ENCODE results near the gene PRSS57. TPM values are rescaled to one million over a fixed set of nuclear protein-coding genes. Genes with fewer than 3 reads are reported as not detected.
"Not testable (repeated sequence)": the region's sequence is repeated elsewhere in the genome, so short reads cannot be mapped to it uniquely, and the experiment has no call there.

PRSS57 gene
- total RNA-seq = 1 to 10 TPM in 1 of 2 donors, not detected in 1; 1.4 TPM

DNA sequence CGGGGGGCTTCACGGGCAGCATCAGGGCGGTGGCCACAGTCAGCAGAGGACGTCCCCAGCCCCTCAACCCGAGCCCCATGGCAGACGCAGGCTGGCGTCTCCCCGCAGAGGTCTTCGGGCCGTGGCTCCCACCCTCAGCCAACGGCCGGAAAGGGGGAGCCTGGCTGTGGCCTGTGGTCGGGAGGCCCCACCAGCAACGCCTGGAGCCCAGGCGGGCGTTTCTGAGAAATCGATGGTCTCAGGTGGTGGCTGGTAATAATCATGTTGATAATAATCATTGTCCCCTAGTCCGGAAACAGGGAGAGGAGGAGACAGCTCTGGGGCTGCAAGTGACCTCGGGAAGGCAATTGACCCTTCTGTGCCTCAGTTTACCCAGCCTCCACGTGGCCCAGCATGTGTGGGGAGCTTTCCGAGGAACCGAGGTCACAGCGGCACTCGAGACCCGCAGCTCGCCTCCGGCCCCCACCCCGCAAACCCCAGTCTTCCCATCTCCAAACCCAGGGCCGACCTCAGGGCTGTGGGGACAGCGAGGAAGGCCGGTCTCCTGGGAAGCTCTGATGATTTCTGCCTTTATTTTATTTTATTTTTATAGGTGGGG, at the start of gene PRSS57:
TSS of gene PRSS57 (minus strand) at position 101 of the 598 bp plus-strand sequence. CDS start at position 79, 22 bp downstream.
- peak in 1 of 2 donors; percentile 24 for ATAC-seq
- Mint-ChIP-seq H3K4me1 (ENCODE audit: low read depth in 2 of 2) (peaks cover 0 to 4% of the 10 kb centered on the region in 2 donors), H3K9me3 (no peaks in the 10 kb centered on the region), H3K27ac (no peak within 1 kb of the TSS), H3K4me3 (peak within 1 kb of the TSS; percentile 25), H3K27me3 (no peaks in the 10 kb centered on the region), H3K36me3 (no peaks in the 10 kb centered on the region)
- DNase-seq (ENCODE audit: low spot score) = no peak

DNA sequence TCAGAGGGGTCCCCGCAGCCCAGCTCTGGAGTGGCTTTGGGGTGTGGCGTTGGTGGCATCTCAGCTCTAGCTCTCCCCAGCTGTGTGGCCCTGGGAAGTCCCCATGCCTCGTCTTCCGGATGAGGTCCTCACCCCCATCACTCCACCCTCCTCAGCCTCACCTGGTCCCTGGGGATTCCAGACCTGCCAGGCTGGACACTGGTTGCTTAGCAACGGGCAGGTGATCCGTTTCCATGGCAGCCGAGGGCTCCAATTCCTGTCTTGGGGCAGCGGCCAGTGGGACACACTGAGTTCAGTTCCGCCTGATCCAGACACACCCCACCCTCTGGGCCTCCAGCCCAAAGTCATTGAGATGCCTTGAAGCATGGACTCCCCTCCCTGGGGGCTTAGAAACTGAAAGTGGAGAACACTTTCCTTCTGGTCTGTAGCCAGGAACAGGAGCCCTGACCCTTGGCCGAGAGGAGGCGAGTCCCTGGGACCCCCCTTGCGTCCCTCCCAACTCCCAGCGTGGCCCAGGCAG, 48.0 kb upstream of the PRSS57 start:
- Mint-ChIP-seq H3K9me3 (no peaks in the 10 kb centered on the region), H3K27ac (no peak overlapping the region), H3K27me3 (no peaks in the 10 kb centered on the region), H3K4me1 (ENCODE audit: low read depth in 2 of 2) (no peaks in the 10 kb centered on the region), H3K4me3 (no peak overlapping the region), H3K36me3 (no peaks in the 10 kb centered on the region)
- DNase-seq (ENCODE audit: low spot score) = no peak
- ATAC-seq = no peak

DNA sequence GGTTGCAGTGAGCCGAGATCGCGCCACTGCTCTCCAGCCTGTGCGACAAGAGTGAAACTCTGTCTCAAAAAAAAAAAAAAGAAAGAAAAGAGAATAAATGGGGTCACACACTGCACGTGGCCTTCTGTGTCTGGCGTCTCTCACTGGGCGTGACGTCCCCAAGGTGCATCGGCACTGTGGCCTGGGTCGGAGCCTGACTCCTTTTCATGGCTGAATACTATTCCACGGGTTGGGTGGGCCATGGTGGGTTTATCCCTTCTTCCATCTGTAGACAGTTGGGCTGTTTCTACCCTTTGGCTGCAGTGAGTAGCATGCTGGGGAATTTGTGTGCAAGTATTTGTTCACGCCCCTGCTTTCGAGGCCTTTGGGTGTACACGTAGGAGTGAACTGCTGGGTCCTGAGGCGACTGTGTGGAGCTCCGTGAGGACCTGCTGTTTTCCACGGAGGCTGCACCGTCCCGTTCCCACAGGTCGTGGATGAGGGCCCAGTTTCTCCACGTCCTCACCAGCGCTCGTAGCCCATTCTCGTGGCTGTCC, 47.4 kb upstream of the PRSS57 start:
- ATAC-seq = no peak
- H3K36me3 Mint-ChIP-seq = no peaks in the 10 kb centered on the region
- no peak for DNase-seq (ENCODE audit: low spot score)
- no peaks in the 10 kb centered on the region for H3K4me1 Mint-ChIP-seq (ENCODE audit: low read depth in 2 of 2)
- H3K9me3 Mint-ChIP-seq = no peaks in the 10 kb centered on the region
- H3K27ac Mint-ChIP-seq = no peak overlapping the region
- no peak overlapping the region for H3K4me3 Mint-ChIP-seq
- H3K27me3 Mint-ChIP-seq = no peaks in the 10 kb centered on the region

DNA sequence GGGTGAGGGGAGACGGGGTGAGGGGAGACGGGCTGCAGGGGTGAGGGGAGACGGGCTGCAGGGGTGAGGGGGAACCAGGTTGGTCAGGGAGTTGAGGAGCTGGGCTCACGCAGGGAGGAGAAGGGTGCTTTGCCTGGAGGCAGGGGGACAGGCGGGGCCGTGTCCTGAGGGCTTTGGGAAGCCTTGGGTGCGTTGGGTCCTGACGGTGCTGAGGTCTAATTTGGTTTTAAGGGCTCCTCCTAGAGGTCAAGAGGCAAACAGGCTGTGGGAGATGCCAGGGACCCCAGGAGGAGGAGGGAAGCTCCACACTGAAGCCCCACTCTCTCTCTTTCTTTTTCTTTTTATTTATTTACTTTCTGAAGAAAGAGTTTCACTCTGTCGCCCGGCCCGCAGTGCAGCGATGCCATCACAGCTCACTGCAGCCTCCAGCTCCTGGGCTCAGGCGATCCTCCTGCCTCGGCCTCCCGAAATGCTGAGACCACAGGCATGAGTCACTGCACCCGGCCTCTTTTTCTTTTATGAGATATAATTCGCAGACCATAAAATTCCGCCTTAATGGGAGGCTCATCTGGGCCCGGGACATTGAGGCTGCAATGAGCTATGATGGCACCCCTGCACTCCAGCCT, 46.4 kb upstream of the PRSS57 start:
- Mint-ChIP-seq H3K9me3 (no peaks in the 10 kb centered on the region), H3K4me1 (ENCODE audit: low read depth in 2 of 2) (no peaks in the 10 kb centered on the region), H3K27ac (no peak overlapping the region), H3K36me3 (no peaks in the 10 kb centered on the region), H3K4me3 (no peak overlapping the region), H3K27me3 (peaks cover 0 to 2% of the 10 kb centered on the region in 2 donors)
- DNase-seq (ENCODE audit: low spot score) (no peak), ATAC-seq (no peak)

DNA sequence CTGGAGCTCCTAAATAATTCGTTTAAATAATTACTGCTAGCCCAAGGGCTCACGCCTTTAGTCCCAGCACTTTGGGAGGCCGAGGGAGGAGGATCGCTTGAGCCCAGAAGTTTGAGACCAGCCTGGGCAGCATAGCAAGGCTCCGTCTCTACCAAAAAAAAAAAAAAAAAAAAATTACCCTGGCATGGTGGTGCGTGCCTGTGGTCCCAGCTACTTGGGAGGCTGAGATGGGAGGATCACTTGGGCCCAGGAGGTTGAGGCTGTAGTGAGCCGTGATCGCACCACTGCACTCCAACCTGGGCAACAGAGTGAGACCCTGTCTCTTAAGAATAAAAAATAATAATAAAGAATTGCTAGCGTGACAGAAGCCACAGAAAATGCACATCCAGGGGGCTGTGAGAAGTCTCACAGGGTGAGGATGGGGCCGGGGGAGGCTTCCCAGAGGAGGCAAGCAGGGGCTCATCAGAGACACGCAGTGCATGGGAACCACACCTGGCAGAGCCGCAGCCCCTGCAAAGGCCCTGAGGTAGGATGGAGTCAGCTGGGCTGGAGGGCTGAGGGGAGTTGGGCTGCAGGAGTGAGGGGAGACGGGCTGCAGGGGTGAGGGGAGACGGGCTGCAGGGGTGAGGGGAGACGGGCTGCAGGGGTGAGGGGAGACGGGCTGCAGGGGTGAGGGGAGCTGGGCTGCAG, 45.7 kb upstream of the PRSS57 start:
- not testable (repeated sequence) for H3K4me1 Mint-ChIP-seq (ENCODE audit: low read depth in 2 of 2); H3K9me3 Mint-ChIP-seq; ATAC-seq; H3K27ac Mint-ChIP-seq; H3K4me3 Mint-ChIP-seq; H3K36me3 Mint-ChIP-seq; DNase-seq (ENCODE audit: low spot score); H3K27me3 Mint-ChIP-seq

DNA sequence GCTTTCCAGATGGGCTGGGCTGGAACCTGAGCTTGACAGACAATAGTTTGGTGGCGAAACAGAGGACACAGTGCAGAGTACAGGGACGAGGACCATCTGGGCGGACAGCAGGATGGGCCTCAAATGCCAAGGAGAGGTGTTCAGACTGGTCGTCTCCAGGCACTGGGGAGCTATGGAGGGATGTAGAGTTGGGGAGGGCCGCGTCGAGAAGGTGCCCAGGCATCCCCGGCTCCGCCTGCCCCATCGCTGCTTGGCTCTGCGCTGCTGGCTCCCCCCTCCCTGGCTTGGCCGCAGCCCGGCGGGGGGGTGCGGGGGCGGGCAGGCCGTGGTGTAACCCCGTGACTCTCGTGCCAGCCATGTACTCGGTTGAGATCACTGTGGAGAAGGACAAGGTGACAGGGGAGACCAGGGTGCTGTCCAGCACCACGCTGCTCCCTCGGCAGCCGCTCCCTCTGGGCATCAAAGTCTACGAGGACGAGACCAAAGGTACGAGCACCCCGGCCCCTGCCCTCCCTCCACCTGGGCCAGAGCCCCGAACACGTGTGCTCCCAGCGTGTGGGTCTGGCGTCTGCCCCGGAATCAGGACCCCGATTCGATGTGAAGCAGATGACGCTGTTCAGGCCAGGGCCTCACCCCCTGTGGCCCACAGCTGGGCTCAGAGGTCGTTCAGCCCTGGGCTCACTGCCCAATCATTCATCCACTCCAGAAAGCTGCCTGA, 44.9 kb upstream of the PRSS57 start:
- H3K27ac Mint-ChIP-seq = no peak overlapping the region
- no peaks in the 10 kb centered on the region for H3K36me3 Mint-ChIP-seq
- H3K4me3 Mint-ChIP-seq = no peak overlapping the region
- DNase-seq (ENCODE audit: low spot score) = no peak
- no peak for ATAC-seq
- H3K4me1 Mint-ChIP-seq (ENCODE audit: low read depth in 2 of 2) = no peaks in the 10 kb centered on the region
- no peaks in the 10 kb centered on the region for H3K9me3 Mint-ChIP-seq
- peaks cover 0 to 2% of the 10 kb centered on the region in 2 donors for H3K27me3 Mint-ChIP-seq

DNA sequence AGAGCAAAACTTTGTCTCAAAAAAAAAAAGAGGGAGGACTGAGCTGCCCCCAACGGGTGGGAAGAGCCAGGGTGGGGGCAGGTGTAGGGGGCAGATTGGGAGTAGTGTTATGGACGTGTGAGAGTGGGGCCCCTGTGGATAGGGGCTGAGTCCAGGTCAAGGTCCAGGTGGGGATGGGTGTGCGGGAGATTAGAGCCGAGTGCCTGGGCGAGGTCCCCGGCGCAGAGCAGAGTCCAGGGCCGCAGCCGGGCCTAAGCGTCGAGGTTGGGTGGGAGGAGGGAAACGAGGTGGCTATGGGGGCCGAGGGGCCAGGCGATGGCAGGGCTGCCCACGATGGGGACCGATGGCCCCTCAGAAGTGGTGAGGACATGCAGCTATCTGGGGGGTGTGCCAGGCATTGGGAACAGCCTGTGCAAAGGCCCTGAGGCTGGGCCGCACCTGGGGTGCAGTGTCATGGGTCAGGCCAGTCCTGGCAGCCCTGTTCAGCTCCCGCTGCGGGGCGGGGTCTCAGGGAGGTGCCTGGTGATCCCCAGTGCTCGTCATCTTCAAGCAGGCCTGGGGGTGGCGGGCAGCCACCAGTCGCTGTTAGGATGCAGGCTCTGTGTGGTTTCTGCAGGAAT, 43.4 kb upstream of the PRSS57 start:
- Mint-ChIP-seq H3K4me3 (no peak overlapping the region), H3K4me1 (ENCODE audit: low read depth in 2 of 2) (peaks cover 4 to 6% of the 10 kb centered on the region in 2 donors), H3K9me3 (no peaks in the 10 kb centered on the region), H3K36me3 (no peaks in the 10 kb centered on the region), H3K27me3 (peaks cover 0 to 2% of the 10 kb centered on the region in 2 donors), H3K27ac (no peak overlapping the region)
- DNase-seq (ENCODE audit: low spot score) (no peak), ATAC-seq (no peak)

DNA sequence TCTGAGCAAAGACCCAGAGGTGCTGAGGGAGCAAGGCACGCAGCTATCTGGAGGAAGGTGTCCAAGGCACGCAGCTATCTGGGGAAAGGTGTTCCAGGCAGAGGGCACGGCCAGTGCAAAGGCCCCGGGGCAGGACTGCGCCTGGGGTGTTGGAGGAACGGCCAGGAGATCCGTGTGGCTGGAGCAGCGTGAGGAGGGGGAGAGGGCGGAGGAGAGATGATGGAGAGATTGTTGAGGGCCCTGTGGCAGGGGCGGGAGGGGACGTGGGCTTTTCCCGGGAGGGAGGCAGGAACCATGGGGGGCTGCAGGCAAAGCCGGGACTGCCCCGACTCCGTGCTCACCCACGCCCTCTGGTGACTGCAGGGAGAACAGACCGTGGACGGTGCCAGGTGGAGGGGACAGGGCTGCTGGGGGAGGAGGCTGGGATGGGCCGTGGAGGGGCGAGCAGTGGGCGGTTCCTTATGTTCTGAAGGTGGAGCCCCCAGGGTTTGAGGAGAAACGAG, 42.4 kb upstream of the PRSS57 start:
- Mint-ChIP-seq H3K27me3 (peaks cover 0 to 2% of the 10 kb centered on the region in 2 donors), H3K27ac (no peak overlapping the region)
- peak; percentile 56 to 79 for ATAC-seq

DNA sequence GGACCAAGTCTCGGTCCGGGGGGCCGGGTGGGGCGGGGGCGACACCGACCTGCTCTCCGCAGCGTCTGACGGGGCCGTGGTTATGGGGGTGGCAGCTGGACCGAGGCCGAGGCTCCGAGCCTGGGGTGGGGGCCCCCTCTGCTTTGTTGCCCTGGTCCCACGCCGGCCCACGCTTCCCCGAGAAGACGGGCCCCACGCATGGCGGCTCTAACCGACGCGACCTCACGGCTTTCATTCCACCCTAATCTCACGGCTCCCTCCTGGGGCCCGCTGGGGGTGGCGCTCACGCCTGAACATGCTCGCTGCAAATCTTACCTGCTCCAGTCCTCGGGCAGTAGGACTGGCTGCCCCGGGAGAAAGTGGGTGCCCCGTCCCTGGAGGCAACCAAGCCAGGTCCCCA, 40.9 kb upstream of the PRSS57 start:
- peaks cover 0 to 2% of the 10 kb centered on the region in 2 donors for H3K27me3 Mint-ChIP-seq
- H3K4me1 Mint-ChIP-seq (ENCODE audit: low read depth in 2 of 2) = peaks cover 11 to 12% of the 10 kb centered on the region in 2 donors
- H3K36me3 Mint-ChIP-seq = no peaks in the 10 kb centered on the region
- DNase-seq (ENCODE audit: low spot score) = no peak
- ATAC-seq = no peak
- H3K4me3 Mint-ChIP-seq = no peak overlapping the region
- no peak overlapping the region for H3K27ac Mint-ChIP-seq
- H3K9me3 Mint-ChIP-seq = no peaks in the 10 kb centered on the region

More for the DNA sequence above, 42.4 kb upstream of the PRSS57 start:
- DNase-seq (ENCODE audit: low spot score) = peak; percentile 76
- H3K36me3 Mint-ChIP-seq = no peaks in the 10 kb centered on the region
- H3K9me3 Mint-ChIP-seq = no peaks in the 10 kb centered on the region
- peaks cover 9 to 11% of the 10 kb centered on the region in 2 donors for H3K4me1 Mint-ChIP-seq (ENCODE audit: low read depth in 2 of 2)
- no peak overlapping the region for H3K4me3 Mint-ChIP-seq

DNA sequence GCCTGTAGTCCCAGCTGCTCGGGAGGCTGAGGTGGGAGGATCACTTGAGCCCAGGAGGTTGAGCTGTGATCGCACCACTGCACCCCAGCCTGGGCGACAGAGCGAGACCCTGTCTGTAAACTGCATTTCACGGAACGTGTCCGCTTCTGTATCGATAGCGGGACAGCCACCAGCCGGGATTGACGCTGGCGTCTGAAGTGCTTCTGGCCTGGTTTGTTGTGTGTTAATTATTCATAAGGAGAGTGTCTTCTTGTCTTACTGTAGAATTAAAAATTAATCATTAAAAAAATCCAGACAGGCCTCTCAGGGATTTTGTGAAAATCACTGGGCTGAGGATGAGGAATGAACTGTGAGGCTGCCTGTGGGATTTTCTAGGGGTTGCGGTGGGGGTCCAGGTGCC, 39.5 kb upstream of the PRSS57 start:
- DNase-seq (ENCODE audit: low spot score) (no peak), ATAC-seq (no peak)
- Mint-ChIP-seq H3K4me3 (no peak overlapping the region), H3K27me3 (peaks cover 0 to 2% of the 10 kb centered on the region in 2 donors), H3K27ac (no peak overlapping the region), H3K36me3 (no peaks in the 10 kb centered on the region), H3K9me3 (no peaks in the 10 kb centered on the region), H3K4me1 (ENCODE audit: low read depth in 2 of 2) (peaks cover 11 to 12% of the 10 kb centered on the region in 2 donors)

DNA sequence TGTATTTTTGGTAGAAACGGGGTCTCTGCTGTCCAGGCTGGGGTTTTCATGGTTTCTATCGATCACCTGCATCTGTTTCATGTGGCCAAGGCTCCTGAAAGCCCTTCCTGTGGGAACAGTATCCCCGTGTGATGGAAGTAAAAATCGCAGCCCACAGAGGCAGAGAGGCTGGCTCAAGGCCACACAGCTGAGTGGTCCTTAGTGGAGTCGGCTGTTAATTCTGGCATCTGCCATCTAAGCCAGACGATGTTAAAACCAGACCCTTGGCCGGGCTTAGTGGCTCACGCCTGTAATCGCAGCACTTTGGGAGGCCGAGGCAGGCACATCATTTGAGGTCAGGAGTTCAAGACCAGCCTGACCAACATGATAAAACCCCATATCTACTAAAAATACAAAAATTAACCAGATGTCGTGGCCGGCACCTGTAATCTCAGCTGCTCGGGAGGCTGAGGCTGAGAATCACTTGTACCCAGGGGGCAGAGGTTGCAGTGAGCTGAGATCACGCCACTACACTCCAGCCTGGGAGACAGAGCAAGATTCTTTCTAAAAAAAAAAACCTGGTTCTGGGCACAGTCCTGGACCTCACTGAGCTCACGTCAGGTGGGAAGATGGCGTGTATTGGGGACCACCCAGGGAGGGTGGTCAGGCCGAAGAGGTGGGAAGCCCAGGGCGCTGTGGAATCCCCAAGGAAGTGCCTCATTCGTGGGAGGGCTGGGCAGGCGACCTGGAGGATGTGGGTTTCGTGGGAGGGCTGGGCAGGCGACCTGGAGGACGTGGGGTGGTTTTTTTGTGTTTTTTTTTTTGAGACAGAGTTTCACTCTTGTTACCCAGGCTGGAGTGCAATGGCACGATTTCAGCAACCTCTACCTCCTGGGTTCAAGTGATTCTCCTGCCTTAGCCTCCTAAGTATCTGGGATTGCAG, 37.2 kb upstream of the PRSS57 start:
- Mint-ChIP-seq H3K9me3 (no peaks in the 10 kb centered on the region), H3K27ac (no peak overlapping the region), H3K4me1 (ENCODE audit: low read depth in 2 of 2) (peaks cover 11 to 12% of the 10 kb centered on the region in 2 donors), H3K4me3 (no peak overlapping the region), H3K36me3 (no peaks in the 10 kb centered on the region), H3K27me3 (peaks cover 0 to 2% of the 10 kb centered on the region in 2 donors)
- DNase-seq (ENCODE audit: low spot score) (no peak), ATAC-seq (peak in 1 of 2 donors; percentile 55)

DNA sequence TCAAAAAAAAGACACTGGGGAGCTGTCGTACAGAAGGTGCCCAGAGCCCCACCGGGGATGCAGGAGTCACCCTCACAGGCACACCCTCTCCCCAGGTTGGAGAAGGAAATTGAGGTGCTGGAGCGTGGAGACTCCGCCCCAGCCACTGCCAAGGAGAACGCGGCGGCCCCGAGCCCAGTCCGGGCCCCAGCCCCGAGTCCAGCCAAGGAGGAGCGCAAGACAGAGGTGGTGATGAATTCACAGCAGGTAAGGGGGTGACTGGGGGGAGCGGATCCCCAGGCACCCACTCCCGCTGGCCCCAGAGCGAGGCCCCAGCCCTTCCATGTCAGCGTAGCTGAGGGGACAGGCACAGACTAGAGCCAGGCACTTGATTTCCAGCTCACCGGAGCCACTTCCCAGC, 35.7 kb upstream of the PRSS57 start:
- no peak for ATAC-seq
- H3K4me3 Mint-ChIP-seq = no peak overlapping the region
- H3K27ac Mint-ChIP-seq = no peak overlapping the region
- no peaks in the 10 kb centered on the region for H3K27me3 Mint-ChIP-seq
- peaks cover 11 to 12% of the 10 kb centered on the region in 2 donors for H3K4me1 Mint-ChIP-seq (ENCODE audit: low read depth in 2 of 2)
- no peaks in the 10 kb centered on the region for H3K36me3 Mint-ChIP-seq
- no peaks in the 10 kb centered on the region for H3K9me3 Mint-ChIP-seq
- no peak for DNase-seq (ENCODE audit: low spot score)
